Kidney (tissue), 14 donors: ENCODE data around the gene TCF3. TPM values are rescaled to one million over a fixed set of nuclear protein-coding genes. Genes with fewer than 3 reads are reported as not detected.

Experiments used
- DNase-seq, 5 donors: peaks; one replicate each; pipeline ENCODE4 v3.0.0-alpha.2; 2013 to 2020
- FAIRE-seq: peaks from 2 replicates; lab custom pipeline; 2012; peaks lifted over from hg19 to GRCh38; lab: Jason Lieb, UNC
- H3K27ac ChIP-seq, 2 donors: one replicate each; pipeline ENCODE4 v1.7.0; 2013; ENCODE audit warnings: low read depth in 2 of 2, low read length in 2 of 2, inconsistent platforms in 1 of 2
- H3K27me3 ChIP-seq: one replicate; pipeline ENCODE4 v1.7.1; 2013; ENCODE audit warnings: low read length, inconsistent platforms; ENCODE audit not compliant: control insufficient read depth, insufficient read depth
- H3K36me3 ChIP-seq, 3 donors: one replicate each; pipeline versions ENCODE4 v1.7.0 to v1.7.1; 2013; ENCODE audit warnings: low read length in 3 of 3, control low read depth in 1 of 3, inconsistent platforms in 1 of 3; ENCODE audit not compliant: insufficient read depth in 3 of 3, control insufficient read depth in 2 of 3
- H3K4me1 ChIP-seq, 3 donors: one replicate each; pipeline versions ENCODE4 v1.7.0 to v1.7.1; 2013; ENCODE audit warnings: low read length in 3 of 3, inconsistent platforms in 1 of 3, low read depth in 1 of 3; ENCODE audit not compliant: control insufficient read depth in 2 of 3, insufficient read depth in 2 of 3
- H3K4me3 ChIP-seq, 3 donors: one replicate each; pipeline versions ENCODE4 v1.7.0 to v1.8.1; 2013; ENCODE audit warnings: low read length in 3 of 3, control low read depth in 1 of 3, inconsistent platforms in 1 of 3
- H3K9ac ChIP-seq, 3 donors: one replicate each; pipeline versions ENCODE4 v1.7.0 to v1.7.1; 2013; ENCODE audit warnings: low read length in 3 of 3, control low read depth in 1 of 3, inconsistent platforms in 1 of 3
- H3K9me3 ChIP-seq, 3 donors: one replicate each; pipeline versions ENCODE4 v1.7.0 to v1.7.1; 2013; ENCODE audit warnings: low read length in 3 of 3, control low read depth in 1 of 3, inconsistent platforms in 1 of 3; ENCODE audit not compliant: control insufficient read depth in 2 of 3, insufficient read depth in 1 of 3
- CTCF ChIP-seq: IDR thresholded peaks from 3 replicates; pipeline ENCODE4 v1.5.1; 2012; ENCODE audit warnings: mild to moderate bottlenecking, moderate library complexity, borderline replicate concordance; ENCODE audit not compliant: insufficient read depth; ENCODE audit errors: extremely low read depth
- intact Hi-C: fragments of 100-400 bp; cut with DNase I; formaldehyde crosslinking; loops from one replicate; pipeline ENCODE4 v1.11.1; 2022
- polyA plus RNA-seq: library from polyadenylated mRNA; stranded (reverse); fragments of 350-450 nt; fragmentation: Illumina TruSeq; extraction: RNeasy Lipid Tissue Mini Kit (QIAGEN cat#74804); gene quantifications from one replicate; pipeline ENCODE4 v1.2.3, GENCODE V29; 2014; ENCODE audit warnings: low read depth, low replicate concordance; ENCODE audit not compliant: insufficient read depth
- total RNA-seq: library from RNA; stranded (reverse); fragmentation: NEBNext Ultra II Directional; extraction: Animal tissue kit (Norgen Biotek cat#: 25700); gene quantifications from one replicate; pipeline ENCODE4 v1.2.1, GENCODE V29; 2021
- donor health status: control.
- donor health status: control.
- donor health status: control.
- donor health status: control.
- donor health status: control.
- donor health status: DM: yes; HTN: yes; CAD: no.
- donor health status: Normal renal cell carcinoma (clear cell type).

Gene TCF3
- total and polyA plus RNA-seq, 2 donors from 2014 or later: 20.3 to 50.2 TPM

DNA sequence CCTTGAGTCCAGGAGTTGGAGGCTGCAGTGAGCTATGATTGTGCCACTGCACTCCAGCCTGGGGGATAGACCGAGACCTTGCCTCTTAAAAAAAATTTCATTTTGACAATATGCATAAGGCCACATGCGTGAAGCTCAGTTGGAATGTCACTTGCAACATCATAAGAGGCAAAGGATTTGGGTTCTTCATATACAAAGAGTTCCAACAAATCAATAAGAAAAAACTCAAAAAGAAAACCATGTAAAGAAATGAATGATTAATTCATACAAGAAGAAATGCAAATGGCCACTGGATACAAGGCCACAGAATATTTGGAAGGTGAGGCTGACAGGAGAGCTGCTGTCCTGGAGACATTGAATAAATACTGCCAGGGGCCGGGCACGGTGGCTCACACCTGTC, 9.6 kb upstream of the TCF3 start:
- Histone ChIP-seq H3K27me3 (no peaks in the 10 kb centered on the region), H3K9me3 (no peaks in the 10 kb centered on the region), H3K9ac (no peak overlapping the region), H3K36me3 (no peaks in the 10 kb centered on the region), H3K27ac (no peak overlapping the region), H3K4me3 (no peak overlapping the region), H3K4me1 (no peaks in the 10 kb centered on the region)
- FAIRE-seq (no peak), DNase-seq (no peak)
- intact Hi-C loops: no loop called here
- no peak for TF ChIP-seq CTCF

- DNase-seq: no peak
- H3K27me3 ChIP-seq: no peaks in the 10 kb centered on the region
- no peaks in the 10 kb centered on the region for H3K4me1 ChIP-seq
- no peaks in the 10 kb centered on the region for H3K9me3 ChIP-seq
- TF ChIP-seq CTCF: no peak
- H3K27ac ChIP-seq: no peak overlapping the region
- no peaks in the 10 kb centered on the region for H3K36me3 ChIP-seq
- no peak for FAIRE-seq
- no peak overlapping the region for H3K9ac ChIP-seq
- intact Hi-C loops: no loop called here
- H3K4me3 ChIP-seq: no peak overlapping the region
Measured at GRCh38 chr19:1659084-1659427, 6.6 kb upstream of the TCF3 start.

DNA sequence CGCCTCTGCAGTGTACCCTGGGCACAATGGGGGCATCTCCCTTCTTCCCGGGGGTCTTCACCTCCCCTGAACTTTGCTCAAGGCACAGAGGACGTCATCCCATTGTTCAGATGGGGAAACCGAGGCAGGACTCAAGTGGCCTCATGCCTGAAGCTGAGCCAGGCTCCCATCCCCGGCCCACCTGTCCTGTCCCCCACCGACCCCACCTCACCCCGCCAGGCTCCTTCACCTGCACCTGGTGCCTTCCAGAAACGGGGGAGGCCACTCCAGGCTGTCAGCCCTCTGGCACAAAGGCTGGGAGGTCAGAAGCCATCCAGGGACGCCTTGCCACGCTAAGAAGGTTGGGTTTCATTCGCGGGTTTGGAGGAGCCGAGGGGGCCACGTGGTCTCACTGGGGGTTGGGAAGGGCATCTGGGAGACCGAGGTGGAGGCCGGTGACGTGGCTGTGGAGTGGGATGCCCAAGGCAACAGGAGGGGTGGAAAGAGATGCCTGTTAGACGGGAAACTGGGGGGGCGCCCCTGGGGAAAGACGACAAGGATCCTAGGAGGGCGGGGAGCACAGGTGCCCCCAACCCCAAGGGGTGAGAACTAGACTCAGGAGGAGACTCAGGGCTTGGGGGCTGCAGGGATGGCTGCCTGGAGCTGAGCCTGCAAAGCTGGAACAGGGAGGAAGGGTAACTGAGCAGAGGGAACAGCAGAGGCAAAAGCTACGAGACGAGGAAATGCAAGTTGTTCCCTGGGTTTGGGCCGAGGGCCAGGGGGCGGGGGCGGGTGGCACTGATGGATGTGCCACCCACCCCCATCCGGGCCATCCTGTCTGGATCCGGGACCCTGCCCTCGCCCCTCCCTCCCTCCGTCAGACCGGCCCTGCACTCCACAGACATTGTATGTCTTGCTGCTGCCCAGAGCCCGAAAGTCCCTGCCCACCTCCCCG, 6.0 kb upstream of the TCF3 start:
- no peak overlapping the region for H3K27ac ChIP-seq
- DNase-seq: peak in 1 of 5 donors; percentile 63
- no peak for FAIRE-seq
- intact Hi-C loops: no loop called here
- no peaks in the 10 kb centered on the region for H3K27me3 ChIP-seq
- TF ChIP-seq CTCF: no peak
- H3K4me1 ChIP-seq: no peaks in the 10 kb centered on the region
- no peaks in the 10 kb centered on the region for H3K36me3 ChIP-seq
- no peaks in the 10 kb centered on the region for H3K9me3 ChIP-seq
- no peak overlapping the region for H3K9ac ChIP-seq
- no peak overlapping the region for H3K4me3 ChIP-seq
